ENCODE measurements around the gene PRSS50. TPM values are rescaled to one million over a fixed set of nuclear protein-coding genes. Genes with fewer than 3 reads are reported as not detected.

PRSS50 gene
- total RNA-seq, 1 donor from 2014 or later: 0.20 TPM

- peak; percentile 77 for ATAC-seq
- Histone ChIP-seq H3K27ac (peak overlapping the region; percentile 95), H3K36me3 (no peaks in the 10 kb centered on the region), H3K4me1 (peaks cover 65% of the 10 kb centered on the region), H3K4me3 (peak overlapping the region; percentile 77), H3K9me3 (no peaks in the 10 kb centered on the region), H3K27me3 (no peaks in the 10 kb centered on the region)
- no peak for TF ChIP-seq CTCF (IDR thresholded peaks at IDR 0.05)
- peak; percentile 94 for DNase-seq
- intact Hi-C loops (cut with DNase I): no loop called here
These were observed 25.1 kb downstream of the PRSS50 start for GRCh38 chr3:46692566-46692990.

GRCh38 chr3:46690798-46691197, 26.9 kb downstream of the PRSS50 start:
- Histone ChIP-seq H3K4me1 (peaks cover 49% of the 10 kb centered on the region), H3K27me3 (no peaks in the 10 kb centered on the region), H3K27ac (peak overlapping the region; percentile 95), H3K36me3 (no peaks in the 10 kb centered on the region), H3K4me3 (no peak overlapping the region), H3K9me3 (no peaks in the 10 kb centered on the region)
- TF ChIP-seq CTCF (IDR thresholded peaks at IDR 0.05): no peak
- intact Hi-C loops (cut with DNase I): no loop called here
- ATAC-seq (peak; percentile 46), DNase-seq (peak; percentile 83)

GRCh38 chr3:46685446-46685845, 32.2 kb downstream of the PRSS50 start:
- ATAC-seq (no peak), DNase-seq (no peak)
- Histone ChIP-seq H3K27ac (no peak overlapping the region), H3K4me3 (no peak overlapping the region), H3K36me3 (peaks cover 4% of the 10 kb centered on the region), H3K4me1 (peaks cover 5% of the 10 kb centered on the region), H3K9me3 (no peaks in the 10 kb centered on the region), H3K27me3 (no peaks in the 10 kb centered on the region)
- intact Hi-C loops (cut with DNase I): no loop called here
- no peak for TF ChIP-seq CTCF (IDR thresholded peaks at IDR 0.05)

GRCh38 chr3:46684891-46685290, 32.8 kb downstream of the PRSS50 start:
- H3K36me3 ChIP-seq: peaks cover 4% of the 10 kb centered on the region
- no peak overlapping the region for H3K4me3 ChIP-seq
- no peaks in the 10 kb centered on the region for H3K4me1 ChIP-seq
- no peaks in the 10 kb centered on the region for H3K9me3 ChIP-seq
- H3K27me3 ChIP-seq: no peaks in the 10 kb centered on the region
- TF ChIP-seq CTCF (IDR thresholded peaks at IDR 0.05): no peak
- DNase-seq: no peak
- ATAC-seq: no peak
- intact Hi-C loops (cut with DNase I): no loop called here
- no peak overlapping the region for H3K27ac ChIP-seq

- Histone ChIP-seq H3K4me1 (no peaks in the 10 kb centered on the region), H3K27ac (no peak overlapping the region)
- intact Hi-C loops (cut with DNase I): no loop called here
These were observed 34.7 kb downstream of the PRSS50 start for GRCh38 chr3:46682974-46683373.

More at GRCh38 chr3:46682974-46683373, 34.7 kb downstream of the PRSS50 start:
- no peak for TF ChIP-seq CTCF (IDR thresholded peaks at IDR 0.05)
- H3K9me3 ChIP-seq: no peaks in the 10 kb centered on the region
- peaks cover 4% of the 10 kb centered on the region for H3K36me3 ChIP-seq
- H3K27me3 ChIP-seq: no peaks in the 10 kb centered on the region
- DNase-seq (no peak), ATAC-seq (no peak)
- no peak overlapping the region for H3K4me3 ChIP-seq

Measured in upper lobe of right lung (tissue), 1 donor.